DLD1 (cell line): ENCODE results near the gene MED15.
"Not testable (repeated sequence)": the region's sequence is repeated elsewhere in the genome, so short reads cannot be mapped to it uniquely, and the experiment has no call there.

Experiments used
- in situ Hi-C: cut with HindIII; loops from 2 replicates; pipeline ENCODE4 v1.10.0; 2017; ENCODE audit warnings: low sequenced_read_pairs

Gene MED15

GRCh38 chr22:20619045-20619892 lies 111.9 kb downstream of the MED15 start:
- in situ Hi-C loops = no loop called here

- in situ Hi-C loops = not testable (repeated sequence)
Measured at GRCh38 chr22:20619893-20620194, 112.4 kb downstream of the MED15 start.

GRCh38 chr22:20621162-20621561 lies 113.8 kb downstream of the MED15 start:
- in situ Hi-C loops = no loop called here

- in situ Hi-C loops = no loop called here
Measured at GRCh38 chr22:20622650-20623339, 115.4 kb downstream of the MED15 start.

GRCh38 chr22:20624161-20624616 lies 116.8 kb downstream of the MED15 start:
- in situ Hi-C loops = no loop called here

- in situ Hi-C loops = no loop called here
Measured at GRCh38 chr22:20625270-20625669, 117.9 kb downstream of the MED15 start.

GRCh38 chr22:20626811-20627210 lies 119.4 kb downstream of the MED15 start:
- in situ Hi-C loops = no loop called here

GRCh38 chr22:20627432-20627831 lies 120.0 kb downstream of the MED15 start:
- in situ Hi-C loops = no loop called here

- in situ Hi-C loops = no loop called here
Measured at GRCh38 chr22:20628081-20628939, 120.9 kb downstream of the MED15 start.

GRCh38 chr22:20629401-20629800 lies 122.0 kb downstream of the MED15 start:
- in situ Hi-C loops = no loop called here

GRCh38 chr22:20630873-20631617 lies 123.6 kb downstream of the MED15 start:
- in situ Hi-C loops = no loop called here

GRCh38 chr22:20632082-20632481 lies 124.7 kb downstream of the MED15 start:
- in situ Hi-C loops = no loop called here

GRCh38 chr22:20632518-20632917 lies 125.1 kb downstream of the MED15 start:
- in situ Hi-C loops = no loop called here

GRCh38 chr22:20634560-20635226 lies 127.3 kb downstream of the MED15 start:
- in situ Hi-C loops = no loop called here

GRCh38 chr22:20635227-20635591 lies 127.8 kb downstream of the MED15 start:
- in situ Hi-C loops = no loop called here

GRCh38 chr22:20636075-20636812 lies 128.8 kb downstream of the MED15 start:
- in situ Hi-C loops = no loop called here

- in situ Hi-C loops = no loop called here
Measured at GRCh38 chr22:20636945-20637344, 129.5 kb downstream of the MED15 start.
